ENCODE results near the gene SFMBT2.

The SFMBT2 gene

GRCh38 chr10:7435674-7436073, 24.8 kb upstream of the SFMBT2 start:
- no peak for TF ChIP-seq ZNF274 (IDR thresholded peaks at IDR 0.05; ENCODE audit: low read depth, low read length)
- H3K4me3 ChIP-seq (ENCODE audit: low read length) = no peak overlapping the region

- no peak overlapping the region for H3K4me3 ChIP-seq (ENCODE audit: low read length)
- no peak for TF ChIP-seq ZNF274 (IDR thresholded peaks at IDR 0.05; ENCODE audit: low read depth, low read length)
Observed at GRCh38 chr10:7434378-7434777, 23.5 kb upstream of the SFMBT2 start.

GRCh38 chr10:7433861-7434260, 23.0 kb upstream of the SFMBT2 start:
- no peak overlapping the region for H3K4me3 ChIP-seq (ENCODE audit: low read length)
- TF ChIP-seq ZNF274 (IDR thresholded peaks at IDR 0.05; ENCODE audit: low read depth, low read length) = no peak

- H3K4me3 ChIP-seq (ENCODE audit: low read length) = no peak overlapping the region
- TF ChIP-seq ZNF274 (IDR thresholded peaks at IDR 0.05; ENCODE audit: low read depth, low read length) = no peak
Observed at GRCh38 chr10:7432884-7433726, 22.3 kb upstream of the SFMBT2 start.

GRCh38 chr10:7428673-7429350, 18.0 kb upstream of the SFMBT2 start:
- H3K4me3 ChIP-seq (ENCODE audit: low read length) = no peak overlapping the region
- no peak for TF ChIP-seq ZNF274 (IDR thresholded peaks at IDR 0.05; ENCODE audit: low read depth, low read length)

GRCh38 chr10:7426349-7426748, 15.5 kb upstream of the SFMBT2 start:
- no peak for TF ChIP-seq ZNF274 (IDR thresholded peaks at IDR 0.05; ENCODE audit: low read depth, low read length)
- H3K4me3 ChIP-seq (ENCODE audit: low read length) = no peak overlapping the region

- no peak for TF ChIP-seq ZNF274 (IDR thresholded peaks at IDR 0.05; ENCODE audit: low read depth, low read length)
- H3K4me3 ChIP-seq (ENCODE audit: low read length) = no peak overlapping the region
Observed at GRCh38 chr10:7425691-7426090, 14.9 kb upstream of the SFMBT2 start.

- no peak overlapping the region for H3K4me3 ChIP-seq (ENCODE audit: low read length)
- no peak for TF ChIP-seq ZNF274 (IDR thresholded peaks at IDR 0.05; ENCODE audit: low read depth, low read length)
Observed at GRCh38 chr10:7424919-7425318, 14.1 kb upstream of the SFMBT2 start.

- H3K4me3 ChIP-seq (ENCODE audit: low read length) = no peak overlapping the region
- TF ChIP-seq ZNF274 (IDR thresholded peaks at IDR 0.05; ENCODE audit: low read depth, low read length) = no peak
Observed at GRCh38 chr10:7424315-7424714, 13.5 kb upstream of the SFMBT2 start.

- H3K4me3 ChIP-seq (ENCODE audit: low read length) = no peak overlapping the region
Observed at GRCh38 chr10:7423521-7423920, 12.7 kb upstream of the SFMBT2 start.

GRCh38 chr10:7421526-7421925, 10.7 kb upstream of the SFMBT2 start:
- TF ChIP-seq ZNF274 (IDR thresholded peaks at IDR 0.05; ENCODE audit: low read depth, low read length) = no peak
- H3K4me3 ChIP-seq (ENCODE audit: low read length) = no peak overlapping the region

More at GRCh38 chr10:7423521-7423920, 12.7 kb upstream of the SFMBT2 start:
- TF ChIP-seq ZNF274 (IDR thresholded peaks at IDR 0.05; ENCODE audit: low read depth, low read length) = no peak

- H3K4me3 ChIP-seq (ENCODE audit: low read length) = no peak overlapping the region
- TF ChIP-seq ZNF274 (IDR thresholded peaks at IDR 0.05; ENCODE audit: low read depth, low read length) = no peak
Observed at GRCh38 chr10:7419998-7420397, 9.2 kb upstream of the SFMBT2 start.

- no peak for TF ChIP-seq ZNF274 (IDR thresholded peaks at IDR 0.05; ENCODE audit: low read depth, low read length)
- no peak overlapping the region for H3K4me3 ChIP-seq (ENCODE audit: low read length)
Observed at GRCh38 chr10:7417807-7418206, 7.0 kb upstream of the SFMBT2 start.

GRCh38 chr10:7417103-7417623, 6.3 kb upstream of the SFMBT2 start:
- no peak for TF ChIP-seq ZNF274 (IDR thresholded peaks at IDR 0.05; ENCODE audit: low read depth, low read length)

GRCh38 chr10:7414766-7415165, 3.9 kb upstream of the SFMBT2 start:
- no peak overlapping the region for H3K4me3 ChIP-seq (ENCODE audit: low read length)
- no peak for TF ChIP-seq ZNF274 (IDR thresholded peaks at IDR 0.05; ENCODE audit: low read depth, low read length)

More at GRCh38 chr10:7417103-7417623, 6.3 kb upstream of the SFMBT2 start:
- H3K4me3 ChIP-seq (ENCODE audit: low read length) = no peak overlapping the region

All from GM08714 (cell line).